HEK293T (cell line): Measurements from ENCODE around the gene UBE2D1.

Source experiments
- FOXM1 ChIP-seq: fragments of 450-650 bp; IDR thresholded peaks from 2 replicates; pipeline ENCODE4 v1.6.1; 2017; ENCODE audit warnings: mild to moderate bottlenecking, borderline replicate concordance
- SUZ12 ChIP-seq: fragments of 450-650 bp; IDR thresholded peaks from 2 replicates; pipeline ENCODE4 v1.6.1; 2016; ENCODE audit warnings: mild to moderate bottlenecking

- TF ChIP-seq FOXM1 = no peak
- TF ChIP-seq SUZ12 = no peak
These were observed 14.3 kb upstream of the UBE2D1 start for GRCh38 chr10:58320351-58321049.
